ENCODE results near the gene APOA5. TPM values are rescaled to one million over a fixed set of nuclear protein-coding genes. Genes with fewer than 3 reads are reported as not detected.

The APOA5 gene
- total and polyA plus RNA-seq, 2 experiments from 2014 or later, result 0.18 to 0.35 TPM

- no peak for DNase-seq (ENCODE audit: low spot score)
- peaks cover 6% of the 10 kb centered on the region; the same call in 1 of the 2 replicates for H4K20me1 ChIP-seq (replicated peaks; ENCODE audit: insufficient read depth)
- ATAC-seq, result no peak; the same call in 2 of the 3 replicates
- peaks cover 45% of the 10 kb centered on the region for H3K36me3 Mint-ChIP-seq (ENCODE audit: low read depth)
- 0 out of 2 replicates have a peak, but pooled peaks cover 5% of the 10 kb centered on the region for H3F3A ChIP-seq (replicated peaks; ENCODE audit: low read depth)
- H3K79me2 ChIP-seq (replicated peaks; ENCODE audit: insufficient read depth), result peaks cover 33% of the 10 kb centered on the region
- TF ChIP-seq ZNF331 (CRISPR knock-in tag; IDR thresholded peaks at IDR 0.05; ENCODE audit: low read depth) (no peak), STAT1 (IDR thresholded peaks at IDR 0.05; ENCODE audit: unreplicated experiment) (no peak), ZNF114 (CRISPR knock-in tag; IDR thresholded peaks at IDR 0.05) (no peak), CREB1 (CRISPR knock-in tag; IDR thresholded peaks at IDR 0.05; ENCODE audit: low read depth) (no peak), NANOG (IDR thresholded peaks at IDR 0.05; ENCODE audit: borderline replicate concordance) (no peak), CTCF (conservative IDR thresholded peaks at IDR 0.05; ENCODE audit: low read depth in 2 of 2) (no peak), ZNF462 (CRISPR knock-in tag; IDR thresholded peaks at IDR 0.05) (no peak), EZH2 (IDR thresholded peaks at IDR 0.05; ENCODE audit: low read depth, unreplicated experiment) (no peak), ETS1 (IDR thresholded peaks at IDR 0.05) (no peak)
- H3K27me3 ChIP-seq (ENCODE audit: insufficient read depth), result no peaks in the 10 kb centered on the region
- peaks cover 8% of the 10 kb centered on the region for H3K36me3 ChIP-seq (ENCODE audit: insufficient read depth)
- peaks cover 20% of the 10 kb centered on the region for H3K4me1 ChIP-seq (ENCODE audit: insufficient read depth)
- no peaks in the 10 kb centered on the region for H3K9me3 Mint-ChIP-seq
- peaks cover 20% of the 10 kb centered on the region for H3K4me1 Mint-ChIP-seq
- peaks cover 4% of the 10 kb centered on the region for H3K27me3 Mint-ChIP-seq (ENCODE audit: insufficient read depth, low read depth, poor library complexity)
- peak overlapping the region; percentile 67 for H2AFZ ChIP-seq
- no peaks in the 10 kb centered on the region for H3K9me2 ChIP-seq (ENCODE audit: insufficient read depth)
- H3K4me3 Mint-ChIP-seq, result peak overlapping the region; percentile 94
- peak overlapping the region; percentile 92 for H3K27ac Mint-ChIP-seq
- peak overlapping the region; percentile 91 for H3K27ac ChIP-seq (ENCODE audit: low read depth)
- H3K4me2 ChIP-seq, result peak overlapping the region; percentile 87
- H3K4me3 ChIP-seq, result peak overlapping the region; percentile 76
Measured at GRCh38 chr11:116773203-116774097, 18.2 kb downstream of the APOA5 start.
